H9 (cell line): ENCODE results near the gene LPXN. TPM values are rescaled to one million over a fixed set of nuclear protein-coding genes. Genes with fewer than 3 reads are reported as not detected.

Experiments used
- DNase-seq: peaks from one replicate; pipeline ENCODE4 v3.0.0-alpha.2; 2017
- H2AFZ ChIP-seq: one replicate; pipeline ENCODE4 v1.6.1; 2013; ENCODE audit warnings: mild to moderate bottlenecking, low read length, control low read depth, moderate library complexity
- H2AK5ac ChIP-seq: 2 replicates; pipeline ENCODE4 v1.6.1; 2013; ENCODE audit warnings: low read length, control low read depth, mixed read lengths; ENCODE audit not compliant: insufficient read length
- H2BK120ac ChIP-seq: one replicate; pipeline ENCODE4 v1.6.1; 2013; ENCODE audit warnings: low read depth, mild to moderate bottlenecking, low read length, control low read depth, inconsistent platforms; ENCODE audit not compliant: poor library complexity, severe bottlenecking
- H2BK12ac ChIP-seq: 2 replicates; pipeline ENCODE4 v1.6.1; 2013; ENCODE audit warnings: low read length, control low read depth, mixed read lengths, low read depth; ENCODE audit not compliant: insufficient read length
- H2BK15ac ChIP-seq: 2 replicates; pipeline ENCODE4 v1.6.1; 2013; ENCODE audit warnings: low read depth, low read length, control low read depth
- H2BK20ac ChIP-seq: one replicate; pipeline ENCODE4 v1.6.1; 2013; ENCODE audit warnings: low read depth, mild to moderate bottlenecking, low read length, control low read depth, inconsistent platforms; ENCODE audit not compliant: poor library complexity, severe bottlenecking
- H2BK5ac ChIP-seq: 2 replicates; pipeline ENCODE4 v1.6.1; 2013; ENCODE audit warnings: low read length, control low read depth, mixed read lengths; ENCODE audit not compliant: insufficient read length
- H3K14ac ChIP-seq: 2 replicates; pipeline ENCODE4 v1.6.1; 2013; ENCODE audit warnings: low read length, control low read depth; ENCODE audit not compliant: insufficient read depth
- H3K18ac ChIP-seq: 2 replicates; pipeline ENCODE4 v1.6.1; 2013; ENCODE audit warnings: low read depth, mild to moderate bottlenecking, mixed read lengths, low read length, control low read depth; ENCODE audit not compliant: insufficient read length
- H3K23ac ChIP-seq: 2 replicates; pipeline ENCODE4 v1.6.1; 2013; ENCODE audit warnings: low read length, control low read depth, mixed read lengths, low read depth; ENCODE audit not compliant: insufficient read length
- H3K23me2 ChIP-seq: 2 replicates; pipeline ENCODE4 v1.6.1; 2013; ENCODE audit warnings: low read depth, mild to moderate bottlenecking, mixed read lengths, low read length, control low read depth; ENCODE audit not compliant: insufficient read length, poor library complexity, severe bottlenecking
- H3K27ac ChIP-seq: 2 replicates; pipeline ENCODE4 v1.5.1; 2013; ENCODE audit warnings: low read length, control low read depth, mixed read lengths, low read depth; ENCODE audit not compliant: insufficient read length
- H3K27me3 ChIP-seq: 2 replicates; pipeline ENCODE4 v1.6.1; 2013; ENCODE audit warnings: low read length, control low read depth, inconsistent platforms; ENCODE audit not compliant: insufficient read depth
- H3K4ac ChIP-seq: 2 replicates; pipeline ENCODE4 v1.6.1; 2013; ENCODE audit warnings: low read depth, mild to moderate bottlenecking, control low read depth, inconsistent platforms, low read length, moderate library complexity
- H3K4me1 ChIP-seq: 2 replicates; pipeline ENCODE4 v1.6.1; 2013; ENCODE audit warnings: low read length, control low read depth, inconsistent platforms; ENCODE audit not compliant: insufficient read depth
- H3K4me2 ChIP-seq: 2 replicates; pipeline ENCODE4 v1.6.1; 2013; ENCODE audit warnings: low read length, control low read depth, mixed read lengths; ENCODE audit not compliant: insufficient read length, insufficient read depth
- H3K56ac ChIP-seq: 2 replicates; pipeline ENCODE4 v1.6.1; 2013; ENCODE audit warnings: low read depth, mild to moderate bottlenecking, mixed read lengths, low read length, control low read depth; ENCODE audit not compliant: insufficient read length
- H3K79me1 ChIP-seq: 2 replicates; pipeline ENCODE4 v1.6.1; 2013; ENCODE audit warnings: low read depth, mild to moderate bottlenecking, moderate library complexity, low read length, control low read depth, inconsistent platforms; ENCODE audit not compliant: insufficient read depth, poor library complexity, severe bottlenecking
- H3K79me2 ChIP-seq: 2 replicates; pipeline ENCODE4 v1.6.1; 2013; ENCODE audit warnings: low read length, control low read depth, inconsistent platforms; ENCODE audit not compliant: insufficient read depth
- H3K9ac ChIP-seq: 2 replicates; pipeline ENCODE4 v1.6.1; 2013; ENCODE audit warnings: low read length, control low read depth, mixed read lengths; ENCODE audit not compliant: insufficient read length; ENCODE audit errors: extremely low read depth
- H3K9me3 ChIP-seq: one replicate; pipeline ENCODE4 v1.6.1; 2013; ENCODE audit warnings: low read depth, low read length, inconsistent platforms; ENCODE audit not compliant: control insufficient read depth
- H3T11ph ChIP-seq: one replicate; pipeline ENCODE4 v1.6.1; 2013; ENCODE audit warnings: mild to moderate bottlenecking, low read length, control low read depth, inconsistent platforms
- H4K20me1 ChIP-seq: one replicate; pipeline ENCODE4 v1.6.1; 2013; ENCODE audit not compliant: control insufficient read depth, insufficient read length, insufficient read depth
- H4K5ac ChIP-seq: 2 replicates; pipeline ENCODE4 v1.6.1; 2013; ENCODE audit warnings: low read depth, mild to moderate bottlenecking, mixed read lengths, low read length, control low read depth; ENCODE audit not compliant: insufficient read length
- H4K8ac ChIP-seq: replicated peaks from 2 replicates; pipeline ENCODE4 v1.6.1; 2013; ENCODE audit warnings: low read length, control low read depth, mixed read lengths, low read depth; ENCODE audit not compliant: insufficient read length
- H4K91ac ChIP-seq: 2 replicates; pipeline ENCODE4 v1.6.1; 2013; ENCODE audit warnings: low read depth, mild to moderate bottlenecking, moderate library complexity, mixed read lengths, low read length, control low read depth; ENCODE audit not compliant: insufficient read length
- H3K27ac Mint-ChIP-seq, 3 experiments: 2 replicates in 2 of 3; 3 replicates in 1 of 3; pipeline ENCODE4 v1.8.0; 2020 to 2021; ENCODE audit warnings: mixed read lengths in 3 of 3, mild to moderate bottlenecking in 1 of 3, moderate library complexity in 1 of 3
- H3K27me3 Mint-ChIP-seq: 2 replicates; pipeline ENCODE4 v1.8.0; 2021; ENCODE audit warnings: low read depth, mild to moderate bottlenecking, moderate library complexity, mixed read lengths
- H3K36me3 Mint-ChIP-seq, 3 experiments: 2 replicates in 2 of 3; 3 replicates in 1 of 3; pipeline ENCODE4 v1.8.0; 2020 to 2021; ENCODE audit warnings: low read depth in 3 of 3, mixed read lengths in 3 of 3; ENCODE audit not compliant: insufficient read depth in 1 of 3
- H3K4me1 Mint-ChIP-seq, 2 experiments: 2 replicates each; pipeline ENCODE4 v1.8.0; 2020; ENCODE audit warnings: mixed read lengths in 2 of 2
- H3K4me3 Mint-ChIP-seq, 2 experiments: 2 replicates in 1 of 2; 3 replicates in 1 of 2; pipeline ENCODE4 v1.8.0; 2020 to 2021; ENCODE audit warnings: mild to moderate bottlenecking in 2 of 2, mixed read lengths in 2 of 2, moderate library complexity in 1 of 2
- H3K9me3 Mint-ChIP-seq, 2 experiments: 2 replicates in 1 of 2; 3 replicates in 1 of 2; pipeline ENCODE4 v1.8.0; 2020; ENCODE audit warnings: mild to moderate bottlenecking in 2 of 2, mixed read lengths in 2 of 2, moderate library complexity in 1 of 2
- CTCF ChIP-seq: fragments of 200-600 bp; sonication (generic); conservative IDR thresholded peaks from 3 replicates; pipeline ENCODE4 v1.8.0; 2021; ENCODE audit warnings: antibody characterized with exemption, mild to moderate bottlenecking
- WGBS: extraction: QIAGEN DNeasy Blood & Tissue Kit; methylation state at CpG from one replicate; pipeline ENCODE4 v1.1.7; 2013; ENCODE audit warnings: missing lambda C conversion rate, low lambda C conversion rate, mixed read lengths; ENCODE audit not compliant: insufficient read length; ENCODE audit errors: extremely low coverage; 5-methylcytosine and 5-hydroxymethylcytosine counted together
- total RNA-seq: library from RNA; stranded (reverse); gene quantifications from 2 replicates; pipeline ENCODE4 v1.2.1, GENCODE V29; 2021

LPXN gene
- total RNA-seq, 1 experiment from 2014 or later: 1.4 TPM

DNA sequence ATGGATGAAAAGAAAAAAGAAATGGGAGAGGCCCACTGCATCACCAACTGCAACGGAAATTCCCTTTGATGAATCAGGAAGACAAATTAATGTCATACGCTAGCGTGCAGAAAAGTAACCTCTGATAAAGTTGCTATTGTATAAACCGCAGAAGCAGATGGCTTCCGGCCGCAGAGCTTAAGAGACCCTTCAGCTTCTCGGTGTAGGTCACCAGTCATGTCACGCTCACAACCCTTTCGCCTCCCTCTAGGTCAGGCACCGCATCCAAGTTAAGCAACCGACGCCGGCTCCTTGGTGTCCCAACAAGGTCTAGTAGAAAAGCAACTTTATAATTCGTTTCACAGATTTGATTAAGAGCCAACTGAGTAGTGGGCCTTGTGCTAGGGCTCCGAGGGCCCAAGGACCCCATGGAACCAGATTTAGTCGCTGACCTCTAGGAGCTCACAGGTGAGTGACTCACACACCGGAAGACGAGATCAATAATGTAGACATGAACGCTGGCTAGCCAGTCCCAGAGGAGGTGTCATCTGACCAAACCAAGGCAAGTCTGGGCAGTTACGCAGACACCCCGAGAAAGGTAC lies 2.0 kb upstream of the LPXN start:
- 0 out of 2 replicates have a peak, but pooled peaks cover 3% of the 10 kb centered on the region for H3K4me1 ChIP-seq
- H3K9me3 Mint-ChIP-seq: no peaks in the 10 kb centered on the region; a peak in 2 of 5 replicates
- peak overlapping the region; percentile 93 for H2BK5ac ChIP-seq
- H3K79me1 ChIP-seq: no peaks in the 10 kb centered on the region
- H3K4me3 Mint-ChIP-seq: peak overlapping the region; percentile 98 to 99
- H3K9me3 ChIP-seq: no peaks in the 10 kb centered on the region
- peak overlapping the region; percentile 87 for H3K27ac ChIP-seq
- peak overlapping the region; percentile 63 for H3K56ac ChIP-seq
- no peaks in the 10 kb centered on the region for H4K20me1 ChIP-seq
- H3K23me2 ChIP-seq: peaks cover 4% of the 10 kb centered on the region
- no peak for DNase-seq
- no peak overlapping the region for H4K91ac ChIP-seq
- peak overlapping the region; percentile 86 for H3K4me2 ChIP-seq
- WGBS: no CpG with 5 or more reads among the region's 21 CpGs
- H2BK20ac ChIP-seq: no peak overlapping the region
- peak overlapping the region; percentile 94 for H2AFZ ChIP-seq
- H3T11ph ChIP-seq: no peak overlapping the region
- H3K14ac ChIP-seq: peak overlapping the region; percentile 89; the same call in 1 of the 2 replicates
- H3K9ac ChIP-seq: peak overlapping the region; percentile 83
- peak overlapping the region; percentile 64 for H4K5ac ChIP-seq
- H3K18ac ChIP-seq: peak overlapping the region; percentile 88
- no peaks in the 10 kb centered on the region for H3K27me3 ChIP-seq
- H3K4me1 Mint-ChIP-seq: peaks cover 23 to 29% of the 10 kb centered on the region in 2 experiments
- H2BK12ac ChIP-seq: no peak overlapping the region
- H2BK120ac ChIP-seq: no peak overlapping the region
- H3K4ac ChIP-seq: no peak overlapping the region
- peak overlapping the region; percentile 100 for H3K27ac Mint-ChIP-seq
- H3K23ac ChIP-seq: no peak overlapping the region
- peaks cover 0 to 6% (median 3%) of the 10 kb centered on the region in 3 experiments; a peak in 5 of 7 replicates for H3K36me3 Mint-ChIP-seq
- H3K79me2 ChIP-seq: peaks cover 21% of the 10 kb centered on the region; the same call in 1 of the 2 replicates
- H2BK15ac ChIP-seq: no peak overlapping the region
- H3K27me3 Mint-ChIP-seq: no peaks in the 10 kb centered on the region; the same call in 1 of the 2 replicates
- H2AK5ac ChIP-seq: no peak overlapping the region
- peak overlapping the region; percentile 17 for H4K8ac ChIP-seq
- TF ChIP-seq CTCF: no peak
